DOHH2 (cell line): ENCODE data around the gene UBR3.

Source experiments
- H3F3A ChIP-seq: fragments of 200-600 bp; sonication (generic), shearing (Covaris generic); 2 replicates; pipeline ENCODE4 v1.6.0; 2016; ENCODE audit warnings: antibody characterized with exemption, mild to moderate bottlenecking; ENCODE audit not compliant: control insufficient read depth, insufficient read depth
- H3K27ac ChIP-seq: fragments of 200-600 bp; sonication (generic); 2 replicates; pipeline ENCODE4 v1.5.1; 2014; ENCODE audit warnings: low read depth, mild to moderate bottlenecking, low read length, moderate library complexity
- H3K27me3 ChIP-seq: fragments of 200-600 bp; sonication (generic); 2 replicates; pipeline ENCODE4 v1.6.1; 2014; ENCODE audit warnings: mild to moderate bottlenecking, low read length, mixed read lengths; ENCODE audit not compliant: control insufficient read depth
- H3K36me3 ChIP-seq: fragments of 200-600 bp; sonication (generic); 2 replicates; pipeline ENCODE4 v1.6.1; 2014; ENCODE audit warnings: mild to moderate bottlenecking, low read length, moderate library complexity, mixed read lengths; ENCODE audit not compliant: control insufficient read depth
- H3K4me1 ChIP-seq: fragments of 200-600 bp; sonication (generic); 2 replicates; pipeline ENCODE4 v1.6.1; 2014; ENCODE audit warnings: mild to moderate bottlenecking, low read length, mixed read lengths; ENCODE audit not compliant: control insufficient read depth
- H3K4me2 ChIP-seq: fragments of 200-600 bp; sonication (generic); 2 replicates; pipeline ENCODE4 v1.6.0; 2014; ENCODE audit warnings: mild to moderate bottlenecking, low read length, moderate library complexity
- H3K4me3 ChIP-seq: fragments of 200-600 bp; sonication (generic); 2 replicates; pipeline ENCODE4 v1.5.1; 2014; ENCODE audit warnings: mild to moderate bottlenecking, low read length, mixed read lengths
- H3K79me2 ChIP-seq: fragments of 200-600 bp; sonication (generic); 2 replicates; pipeline ENCODE4 v1.6.1; 2014; ENCODE audit warnings: mild to moderate bottlenecking, low read length, mixed read lengths; ENCODE audit not compliant: control insufficient read depth
- H3K9me2 ChIP-seq: fragments of 200-600 bp; sonication (generic); replicated peaks from 2 replicates; pipeline ENCODE4 v1.6.1; 2014; ENCODE audit warnings: mild to moderate bottlenecking, low read length, mixed read lengths; ENCODE audit not compliant: control insufficient read depth
- H3K9me3 ChIP-seq: fragments of 200-600 bp; sonication (generic); 2 replicates; pipeline ENCODE4 v1.6.1; 2014; ENCODE audit warnings: antibody characterized with exemption, low read length, mixed read lengths; ENCODE audit not compliant: control insufficient read depth, insufficient read depth
- H4K20me1 ChIP-seq: fragments of 200-600 bp; sonication (generic); 2 replicates; pipeline ENCODE4 v1.6.0; 2014; ENCODE audit warnings: low read depth, mild to moderate bottlenecking, antibody characterized with exemption, low read length, moderate library complexity; ENCODE audit not compliant: control insufficient read depth, insufficient read depth
- EZH2phosphoT487 ChIP-seq: fragments of 200-600 bp; sonication (generic); IDR thresholded peaks from 2 replicates; pipeline ENCODE4 v1.6.1; 2017; ENCODE audit warnings: borderline replicate concordance, mild to moderate bottlenecking, antibody characterized with exemption, low read length, moderate library complexity, mixed read lengths
- TF ChIP-seq, protein P1 (sequence below): fragments of 200-600 bp; sonication (generic); IDR thresholded peaks from one replicate; pipeline ENCODE4 v1.5.1; 2014; ENCODE audit warnings: antibody characterized with exemption, mild to moderate bottlenecking, low read depth, low read length; ENCODE audit not compliant: poor library complexity, severe bottlenecking

The UBR3 gene

DNA sequence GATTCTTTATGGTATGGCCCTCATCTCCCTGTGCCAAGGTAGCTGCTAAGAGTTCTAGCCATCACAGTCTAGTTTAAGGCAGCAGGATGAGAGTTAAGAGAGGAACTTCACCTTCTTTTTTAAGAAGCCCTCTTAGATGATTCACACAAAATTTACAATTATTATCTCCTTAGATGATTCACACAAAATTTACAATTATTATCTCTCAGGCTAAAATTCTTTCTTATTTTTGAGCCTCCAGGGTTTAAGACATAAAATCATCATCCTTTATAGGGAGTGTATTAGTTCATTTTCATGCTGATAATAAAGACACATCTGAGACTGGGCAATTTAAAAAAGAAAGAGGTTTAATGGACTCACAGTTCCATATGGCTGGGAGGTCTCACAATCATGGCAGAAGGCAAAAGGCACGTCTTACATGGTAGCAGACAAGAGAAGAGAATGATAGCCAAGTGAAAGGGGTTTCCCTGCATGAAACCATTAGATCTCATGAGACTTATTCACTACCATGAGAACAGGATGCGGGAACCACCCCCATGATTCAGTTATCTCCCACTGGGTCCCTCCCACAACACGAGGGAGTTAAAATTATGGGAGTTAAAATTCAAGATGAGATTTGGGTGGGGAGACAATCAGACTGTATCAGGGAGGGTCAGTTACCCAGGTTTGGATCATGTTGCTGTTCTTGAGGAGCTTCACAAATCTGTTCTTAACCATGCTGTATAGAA is 217.7 kb downstream of the UBR3 start:
- Histone ChIP-seq H3K4me2 (no peak overlapping the region), H3K4me1 (no peaks in the 10 kb centered on the region), H3K4me3 (no peak overlapping the region), H3K9me2 (no peaks in the 10 kb centered on the region), H4K20me1 (no peaks in the 10 kb centered on the region), H3F3A (no peaks in the 10 kb centered on the region), H3K27me3 (no peaks in the 10 kb centered on the region), H3K36me3 (peaks cover 10% of the 10 kb centered on the region), H3K27ac (no peak overlapping the region), H3K9me3 (no peaks in the 10 kb centered on the region), H3K79me2 (no peaks in the 10 kb centered on the region)
- TF ChIP-seq EZH2phosphoT487, result no peak
- TF ChIP-seq, protein P1, sequence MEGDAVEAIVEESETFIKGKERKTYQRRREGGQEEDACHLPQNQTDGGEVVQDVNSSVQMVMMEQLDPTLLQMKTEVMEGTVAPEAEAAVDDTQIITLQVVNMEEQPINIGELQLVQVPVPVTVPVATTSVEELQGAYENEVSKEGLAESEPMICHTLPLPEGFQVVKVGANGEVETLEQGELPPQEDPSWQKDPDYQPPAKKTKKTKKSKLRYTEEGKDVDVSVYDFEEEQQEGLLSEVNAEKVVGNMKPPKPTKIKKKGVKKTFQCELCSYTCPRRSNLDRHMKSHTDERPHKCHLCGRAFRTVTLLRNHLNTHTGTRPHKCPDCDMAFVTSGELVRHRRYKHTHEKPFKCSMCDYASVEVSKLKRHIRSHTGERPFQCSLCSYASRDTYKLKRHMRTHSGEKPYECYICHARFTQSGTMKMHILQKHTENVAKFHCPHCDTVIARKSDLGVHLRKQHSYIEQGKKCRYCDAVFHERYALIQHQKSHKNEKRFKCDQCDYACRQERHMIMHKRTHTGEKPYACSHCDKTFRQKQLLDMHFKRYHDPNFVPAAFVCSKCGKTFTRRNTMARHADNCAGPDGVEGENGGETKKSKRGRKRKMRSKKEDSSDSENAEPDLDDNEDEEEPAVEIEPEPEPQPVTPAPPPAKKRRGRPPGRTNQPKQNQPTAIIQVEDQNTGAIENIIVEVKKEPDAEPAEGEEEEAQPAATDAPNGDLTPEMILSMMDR, result no peak

DNA sequence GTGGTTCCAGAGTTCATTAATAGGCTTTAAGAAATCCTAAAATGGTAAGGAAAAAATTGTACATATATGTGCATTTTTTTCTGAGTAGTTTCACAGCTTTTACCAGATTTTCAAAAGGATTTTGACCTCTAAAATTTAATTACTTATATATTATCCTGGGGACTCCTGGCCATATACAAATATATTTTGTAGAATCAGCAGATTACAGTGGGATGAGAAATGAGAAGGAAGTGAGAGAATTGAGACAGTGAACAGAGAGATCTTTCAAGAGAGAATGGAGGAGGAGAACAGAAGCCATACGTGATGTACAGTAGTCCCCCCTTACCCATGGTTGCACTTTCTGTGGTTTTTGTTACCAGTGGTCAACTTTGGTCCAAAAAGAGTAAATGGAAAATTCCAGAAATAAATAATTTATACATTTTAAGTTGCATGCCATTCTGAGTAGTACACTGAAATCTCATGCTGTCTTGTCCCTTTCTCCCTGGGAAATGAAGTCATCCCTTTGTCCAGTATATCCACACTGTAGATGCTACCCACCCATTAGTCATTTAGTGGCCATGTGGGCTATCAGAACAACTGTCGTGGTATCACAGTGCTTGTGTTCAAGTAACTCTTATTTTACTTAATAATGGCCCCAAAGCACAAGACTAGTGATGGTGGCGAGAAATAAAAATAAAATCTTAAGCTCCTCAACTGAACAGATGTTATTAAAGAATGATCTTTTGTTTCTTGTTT is 220.2 kb downstream of the UBR3 start:
- no peaks in the 10 kb centered on the region for H4K20me1 ChIP-seq
- H3K4me2 ChIP-seq, result no peak overlapping the region
- peaks cover 2% of the 10 kb centered on the region; the same call in 1 of the 2 replicates for H3K36me3 ChIP-seq
- no peaks in the 10 kb centered on the region for H3K4me1 ChIP-seq
- H3K27me3 ChIP-seq, result no peaks in the 10 kb centered on the region
- no peak overlapping the region for H3K4me3 ChIP-seq
- H3F3A ChIP-seq, result no peaks in the 10 kb centered on the region
- H3K79me2 ChIP-seq, result no peaks in the 10 kb centered on the region
- no peak overlapping the region for H3K27ac ChIP-seq
- TF ChIP-seq, protein P1, result no peak
- TF ChIP-seq EZH2phosphoT487, result no peak
- H3K9me2 ChIP-seq, result no peaks in the 10 kb centered on the region
- no peaks in the 10 kb centered on the region for H3K9me3 ChIP-seq

DNA sequence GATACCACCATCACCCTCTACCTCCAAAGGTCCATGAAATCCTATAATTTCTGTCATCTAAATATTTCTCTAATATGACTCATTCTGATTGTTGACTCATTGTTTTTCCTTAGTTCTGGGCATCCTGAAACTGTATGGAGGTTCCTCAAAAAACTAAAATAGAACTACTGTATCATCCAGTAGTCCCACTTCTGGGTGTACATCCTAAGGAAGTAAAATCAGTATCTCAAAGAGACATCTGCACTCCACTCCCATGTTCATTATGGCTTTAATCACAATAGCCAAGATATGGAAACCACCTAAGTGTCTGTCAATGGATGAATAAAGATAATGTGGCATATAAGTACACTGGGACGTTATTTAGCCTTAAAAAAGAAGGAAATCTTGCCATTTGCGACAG is 224.9 kb downstream of the UBR3 start:
- TF ChIP-seq, protein P1, result no peak
- TF ChIP-seq EZH2phosphoT487, result no peak
- Histone ChIP-seq H3K4me1 (no peaks in the 10 kb centered on the region), H3K36me3 (no peaks in the 10 kb centered on the region), H4K20me1 (no peaks in the 10 kb centered on the region), H3F3A (no peaks in the 10 kb centered on the region), H3K27ac (no peak overlapping the region), H3K9me3 (no peaks in the 10 kb centered on the region), H3K9me2 (no peaks in the 10 kb centered on the region), H3K4me3 (no peak overlapping the region), H3K27me3 (no peaks in the 10 kb centered on the region), H3K4me2 (no peak overlapping the region), H3K79me2 (no peaks in the 10 kb centered on the region)
